HEK293 (cell line): ENCODE results near the gene TDG.

Experiments used
- CTCF ChIA-PET: fragments of 350-600 bp; formaldehyde crosslinking; extraction: SDS; loops from one replicate; lab custom pipeline; 2021; ENCODE audit warnings: antibody characterized with exemption; lab: Yijun Ruan, JAX
- POLR2A ChIA-PET: fragments of 300-600 bp; formaldehyde crosslinking; extraction: SDS; loops from one replicate; lab custom pipeline; 2020; ENCODE audit warnings: antibody characterized with exemption, inconsistent platforms; lab: Yijun Ruan, JAX
- H3K27ac ChIP-seq: fragments of 200-500 bp; sonication (Bioruptor generic); 2 replicates; pipeline ENCODE4 v1.5.1; 2014; ENCODE audit warnings: low read depth, low read length, control low read depth, inconsistent platforms; ENCODE audit errors: extremely low read depth
- H3K36me3 ChIP-seq, 2 experiments: fragments of 200-500 bp in 1 of 2; sonication (Bioruptor generic) in 1 of 2; 1 replicate in 1 of 2; 2 replicates in 1 of 2; pipeline ENCODE4 v1.5.1; 2014 to 2017; ENCODE audit warnings: inconsistent platforms in 2 of 2, low read length in 2 of 2; ENCODE audit not compliant: control insufficient read depth in 2 of 2, insufficient read depth in 1 of 2
- H3K4me1 ChIP-seq: fragments of 200-500 bp; sonication (Bioruptor generic); 2 replicates; pipeline ENCODE4 v1.5.1; 2014; ENCODE audit warnings: mild to moderate bottlenecking, low read length, inconsistent platforms; ENCODE audit not compliant: control insufficient read depth, insufficient read depth
- H3K4me3 ChIP-seq: 2 replicates; pipeline ENCODE4 v1.5.1; 2011; ENCODE audit warnings: low read depth, mild to moderate bottlenecking, control low read depth, low read length, moderate library complexity
- H3K9me3 ChIP-seq: fragments of 200-500 bp; sonication (Bioruptor generic); 2 replicates; pipeline ENCODE4 v1.5.1; 2014; ENCODE audit warnings: low read depth, low read length, inconsistent platforms; ENCODE audit not compliant: control insufficient read depth, insufficient read depth
- EGR2 ChIP-seq: fragments of 450-650 bp; formaldehyde crosslinking; IDR thresholded peaks from 2 replicates; pipeline ENCODE4 v1.5.1; 2016; ENCODE audit warnings: low read depth, missing biosample characterization, missing genetic modification characterization
- GLI4 ChIP-seq: fragments of 450-650 bp; formaldehyde crosslinking; IDR thresholded peaks from 2 replicates; pipeline ENCODE4 v1.5.1; 2016; ENCODE audit warnings: missing biosample characterization, missing genetic modification characterization
- HOXA7 ChIP-seq: sonication (generic); formaldehyde crosslinking; IDR thresholded peaks from 2 replicates; pipeline ENCODE4 v1.8.1; 2022; ENCODE audit warnings: missing genetic modification reagents, borderline replicate concordance
- IKZF3 ChIP-seq: fragments of 450-650 bp; IDR thresholded peaks from 2 replicates; pipeline ENCODE4 v1.5.0; 2018; ENCODE audit warnings: missing biosample characterization, mild to moderate bottlenecking, missing genetic modification characterization, moderate library complexity
- REPIN1 ChIP-seq: fragments of 450-650 bp; formaldehyde crosslinking; IDR thresholded peaks from 2 replicates; pipeline ENCODE4 v1.5.1; 2017; ENCODE audit warnings: missing biosample characterization, missing genetic modification characterization, low read depth
- TSHZ1 ChIP-seq: fragments of 450-650 bp; formaldehyde crosslinking; IDR thresholded peaks from 2 replicates; pipeline ENCODE4 v1.5.1; 2016; ENCODE audit warnings: missing biosample characterization, missing genetic modification characterization, borderline replicate concordance
- YY2 ChIP-seq: fragments of 450-650 bp; formaldehyde crosslinking; IDR thresholded peaks from 2 replicates; pipeline ENCODE4 v1.5.1; 2016; ENCODE audit warnings: missing biosample characterization, missing genetic modification characterization
- ZFHX2 ChIP-seq: fragments of 450-650 bp; formaldehyde crosslinking; conservative IDR thresholded peaks from 2 replicates; pipeline ENCODE4 v1.5.1; 2016; ENCODE audit warnings: missing biosample characterization, missing genetic modification characterization
- ZNF16 ChIP-seq: fragments of 450-650 bp; formaldehyde crosslinking; IDR thresholded peaks from 2 replicates; pipeline ENCODE4 v1.5.1; 2016; ENCODE audit warnings: low read depth, missing biosample characterization, missing genetic modification characterization
- ZNF292 ChIP-seq: fragments of 450-650 bp; formaldehyde crosslinking; IDR thresholded peaks from 2 replicates; pipeline ENCODE4 v1.5.1; 2016; ENCODE audit warnings: low read depth, missing biosample characterization, missing genetic modification characterization, borderline replicate concordance
- ZNF423 ChIP-seq: fragments of 450-650 bp; formaldehyde crosslinking; IDR thresholded peaks from 2 replicates; pipeline ENCODE4 v1.5.1; 2016; ENCODE audit warnings: missing biosample characterization, missing genetic modification characterization
- ZNF585B ChIP-seq: fragments of 450-650 bp; formaldehyde crosslinking; IDR thresholded peaks from 2 replicates; pipeline ENCODE4 v1.5.1; 2016; ENCODE audit warnings: missing biosample characterization, missing genetic modification characterization
- ZNF621 ChIP-seq: fragments of 450-650 bp; formaldehyde crosslinking; IDR thresholded peaks from 2 replicates; pipeline ENCODE4 v1.5.1; 2017; ENCODE audit warnings: missing biosample characterization, missing genetic modification characterization
- ZNF747 ChIP-seq: fragments of 450-650 bp; formaldehyde crosslinking; IDR thresholded peaks from 2 replicates; pipeline ENCODE4 v1.5.1; 2016; ENCODE audit warnings: missing biosample characterization, missing genetic modification characterization
- ZNF791 ChIP-seq: fragments of 450-650 bp; formaldehyde crosslinking; IDR thresholded peaks from 2 replicates; pipeline ENCODE4 v1.5.1; 2016; ENCODE audit warnings: missing biosample characterization, missing genetic modification characterization
- TF ChIP-seq, protein P1 (sequence below): fragments of 450-650 bp; formaldehyde crosslinking; IDR thresholded peaks from 2 replicates; pipeline ENCODE4 v1.5.1; 2016; ENCODE audit warnings: missing biosample characterization, missing genetic modification characterization
- TF ChIP-seq, protein P2 (sequence below): fragments of 450-650 bp; formaldehyde crosslinking; IDR thresholded peaks from 2 replicates; pipeline ENCODE4 v1.5.1; 2016; ENCODE audit warnings: missing biosample characterization, missing genetic modification characterization
- TF ChIP-seq, protein P3 (sequence below): fragments of 450-650 bp; formaldehyde crosslinking; IDR thresholded peaks from 2 replicates; pipeline ENCODE4 v1.5.1; 2017; ENCODE audit warnings: missing biosample characterization, mild to moderate bottlenecking, missing genetic modification characterization, moderate library complexity
- TF ChIP-seq, protein P4 (sequence below): fragments of 450-650 bp; formaldehyde crosslinking; optimal IDR thresholded peaks from 2 replicates; pipeline ENCODE3; 2016; ENCODE audit warnings: missing biosample characterization, mild to moderate bottlenecking, missing genetic modification characterization

The TDG gene

DNA sequence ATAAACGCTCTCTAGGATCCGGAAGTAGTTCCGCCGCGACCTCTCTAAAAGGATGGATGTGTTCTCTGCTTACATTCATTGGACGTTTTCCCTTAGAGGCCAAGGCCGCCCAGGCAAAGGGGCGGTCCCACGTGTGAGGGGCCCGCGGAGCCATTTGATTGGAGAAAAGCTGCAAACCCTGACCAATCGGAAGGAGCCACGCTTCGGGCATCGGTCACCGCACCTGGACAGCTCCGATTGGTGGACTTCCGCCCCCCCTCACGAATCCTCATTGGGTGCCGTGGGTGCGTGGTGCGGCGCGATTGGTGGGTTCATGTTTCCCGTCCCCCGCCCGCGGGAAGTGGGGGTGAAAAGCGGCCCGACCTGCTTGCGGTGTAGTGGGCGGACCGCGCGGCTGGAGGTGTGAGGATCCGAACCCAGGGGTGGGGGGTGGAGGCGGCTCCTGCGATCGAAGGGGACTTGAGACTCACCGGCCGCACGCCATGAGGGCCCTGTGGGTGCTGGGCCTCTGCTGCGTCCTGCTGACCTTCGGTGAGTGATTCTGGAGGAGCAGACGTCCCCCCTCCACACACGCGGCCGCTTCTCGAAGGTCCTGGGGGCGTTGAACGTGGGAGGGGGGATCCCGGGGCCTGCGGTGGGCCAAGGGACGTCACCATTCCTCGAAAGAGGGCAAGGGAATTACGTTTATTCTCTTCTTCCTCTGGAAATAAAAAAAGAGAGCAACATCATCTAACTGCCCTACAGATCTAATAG, 35.5 kb upstream of the TDG start, which contains the start of gene HSP90B1 (continued):
- TF ChIP-seq, protein P1, sequence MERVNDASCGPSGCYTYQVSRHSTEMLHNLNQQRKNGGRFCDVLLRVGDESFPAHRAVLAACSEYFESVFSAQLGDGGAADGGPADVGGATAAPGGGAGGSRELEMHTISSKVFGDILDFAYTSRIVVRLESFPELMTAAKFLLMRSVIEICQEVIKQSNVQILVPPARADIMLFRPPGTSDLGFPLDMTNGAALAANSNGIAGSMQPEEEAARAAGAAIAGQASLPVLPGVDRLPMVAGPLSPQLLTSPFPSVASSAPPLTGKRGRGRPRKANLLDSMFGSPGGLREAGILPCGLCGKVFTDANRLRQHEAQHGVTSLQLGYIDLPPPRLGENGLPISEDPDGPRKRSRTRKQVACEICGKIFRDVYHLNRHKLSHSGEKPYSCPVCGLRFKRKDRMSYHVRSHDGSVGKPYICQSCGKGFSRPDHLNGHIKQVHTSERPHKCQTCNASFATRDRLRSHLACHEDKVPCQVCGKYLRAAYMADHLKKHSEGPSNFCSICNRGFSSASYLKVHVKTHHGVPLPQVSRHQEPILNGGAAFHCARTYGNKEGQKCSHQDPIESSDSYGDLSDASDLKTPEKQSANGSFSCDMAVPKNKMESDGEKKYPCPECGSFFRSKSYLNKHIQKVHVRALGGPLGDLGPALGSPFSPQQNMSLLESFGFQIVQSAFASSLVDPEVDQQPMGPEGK (tag by site-specific recombination), result peak; percentile 98
- TF ChIP-seq, protein P2, sequence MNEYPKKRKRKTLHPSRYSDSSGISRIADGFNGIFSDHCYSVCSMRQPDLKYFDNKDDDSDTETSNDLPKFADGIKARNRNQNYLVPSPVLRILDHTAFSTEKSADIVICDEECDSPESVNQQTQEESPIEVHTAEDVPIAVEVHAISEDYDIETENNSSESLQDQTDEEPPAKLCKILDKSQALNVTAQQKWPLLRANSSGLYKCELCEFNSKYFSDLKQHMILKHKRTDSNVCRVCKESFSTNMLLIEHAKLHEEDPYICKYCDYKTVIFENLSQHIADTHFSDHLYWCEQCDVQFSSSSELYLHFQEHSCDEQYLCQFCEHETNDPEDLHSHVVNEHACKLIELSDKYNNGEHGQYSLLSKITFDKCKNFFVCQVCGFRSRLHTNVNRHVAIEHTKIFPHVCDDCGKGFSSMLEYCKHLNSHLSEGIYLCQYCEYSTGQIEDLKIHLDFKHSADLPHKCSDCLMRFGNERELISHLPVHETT (tag by site-specific recombination), result 0 out of 2 replicates have a peak, but pooled peaks have one; percentile 33
- TF ChIP-seq GLI4, result no peak
- no peak for TF ChIP-seq ZNF16 (tag by site-specific recombination)
- TF ChIP-seq TSHZ1 (tag by site-specific recombination), result no peak
- peak; percentile 61; the same call in 1 of the 2 replicates for TF ChIP-seq REPIN1 (tag by site-specific recombination)
- TF ChIP-seq, protein P3, sequence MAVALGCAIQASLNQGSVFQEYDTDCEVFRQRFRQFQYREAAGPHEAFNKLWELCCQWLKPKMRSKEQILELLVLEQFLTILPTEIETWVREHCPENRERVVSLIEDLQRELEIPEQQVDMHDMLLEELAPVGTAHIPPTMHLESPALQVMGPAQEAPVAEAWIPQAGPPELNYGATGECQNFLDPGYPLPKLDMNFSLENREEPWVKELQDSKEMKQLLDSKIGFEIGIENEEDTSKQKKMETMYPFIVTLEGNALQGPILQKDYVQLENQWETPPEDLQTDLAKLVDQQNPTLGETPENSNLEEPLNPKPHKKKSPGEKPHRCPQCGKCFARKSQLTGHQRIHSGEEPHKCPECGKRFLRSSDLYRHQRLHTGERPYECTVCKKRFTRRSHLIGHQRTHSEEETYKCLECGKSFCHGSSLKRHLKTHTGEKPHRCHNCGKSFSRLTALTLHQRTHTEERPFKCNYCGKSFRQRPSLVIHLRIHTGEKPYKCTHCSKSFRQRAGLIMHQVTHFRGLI, result peak; percentile 44; the same call in 1 of the 2 replicates
- TF ChIP-seq YY2, result no peak
- TF ChIP-seq ZNF791 (tag by site-specific recombination), result no peak
- TF ChIP-seq IKZF3 (tag by site-specific recombination), result no peak
- TF ChIP-seq HOXA7 (CRISPR knock-in tag), result no peak
- no peak for TF ChIP-seq ZNF747 (tag by site-specific recombination)
- TF ChIP-seq ZNF621 (tag by site-specific recombination), result no peak
- TF ChIP-seq, all 188 proteins: peak for 56

GRCh38 chr12:103930787-103931735, 34.6 kb upstream of the TDG start:
- Histone ChIP-seq H3K9me3 (no peaks in the 10 kb centered on the region), H3K36me3 (peaks cover 27 to 53% of the 10 kb centered on the region in 2 experiments), H3K4me3 (peak overlapping the region; percentile 88), H3K27ac (peak overlapping the region; percentile 80), H3K4me1 (peaks cover 10% of the 10 kb centered on the region)
- POLR2A ChIA-PET, result interaction anchor here (1.1 to 2.7 kb wide), 6 partner anchors 10 to 75 kb away, joined by 3 to 49 read pairs (median 19); partner anchors contain the start of gene TDG
- CTCF ChIA-PET, result interaction anchor here (1.2 kb wide), 1 partner anchor 299 kb away, joined by 4 read pairs; no protein-coding TSS in a partner anchor
- no peak for TF ChIP-seq ZNF16 (tag by site-specific recombination)
- TF ChIP-seq, protein P4, sequence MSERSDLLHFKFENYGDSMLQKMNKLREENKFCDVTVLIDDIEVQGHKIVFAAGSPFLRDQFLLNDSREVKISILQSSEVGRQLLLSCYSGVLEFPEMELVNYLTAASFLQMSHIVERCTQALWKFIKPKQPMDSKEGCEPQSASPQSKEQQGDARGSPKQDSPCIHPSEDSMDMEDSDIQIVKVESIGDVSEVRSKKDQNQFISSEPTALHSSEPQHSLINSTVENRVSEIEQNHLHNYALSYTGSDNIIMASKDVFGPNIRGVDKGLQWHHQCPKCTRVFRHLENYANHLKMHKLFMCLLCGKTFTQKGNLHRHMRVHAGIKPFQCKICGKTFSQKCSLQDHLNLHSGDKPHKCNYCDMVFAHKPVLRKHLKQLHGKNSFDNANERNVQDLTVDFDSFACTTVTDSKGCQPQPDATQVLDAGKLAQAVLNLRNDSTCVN (tag by site-specific recombination), result peak; percentile 0
- TF ChIP-seq ZFHX2 (tag by site-specific recombination), result 0 out of 2 replicates have a peak, but pooled peaks have one; percentile 33
- TF ChIP-seq ZNF423, result peak; percentile 5; the same call in 1 of the 2 replicates
- TF ChIP-seq ZNF585B (tag by site-specific recombination), result no peak
- peak; percentile 14; the same call in 1 of the 2 replicates for TF ChIP-seq EGR2 (tag by site-specific recombination)
- TF ChIP-seq ZNF292 (tag by site-specific recombination), result no peak
